ENCODE measurements around the gene CHTF8. TPM values are rescaled to one million over a fixed set of nuclear protein-coding genes. Genes with fewer than 3 reads are reported as not detected.

Gene CHTF8
- total RNA-seq, 3 donors from 2014 or later: 54.1 to 85.8 (median 71.2) TPM

DNA sequence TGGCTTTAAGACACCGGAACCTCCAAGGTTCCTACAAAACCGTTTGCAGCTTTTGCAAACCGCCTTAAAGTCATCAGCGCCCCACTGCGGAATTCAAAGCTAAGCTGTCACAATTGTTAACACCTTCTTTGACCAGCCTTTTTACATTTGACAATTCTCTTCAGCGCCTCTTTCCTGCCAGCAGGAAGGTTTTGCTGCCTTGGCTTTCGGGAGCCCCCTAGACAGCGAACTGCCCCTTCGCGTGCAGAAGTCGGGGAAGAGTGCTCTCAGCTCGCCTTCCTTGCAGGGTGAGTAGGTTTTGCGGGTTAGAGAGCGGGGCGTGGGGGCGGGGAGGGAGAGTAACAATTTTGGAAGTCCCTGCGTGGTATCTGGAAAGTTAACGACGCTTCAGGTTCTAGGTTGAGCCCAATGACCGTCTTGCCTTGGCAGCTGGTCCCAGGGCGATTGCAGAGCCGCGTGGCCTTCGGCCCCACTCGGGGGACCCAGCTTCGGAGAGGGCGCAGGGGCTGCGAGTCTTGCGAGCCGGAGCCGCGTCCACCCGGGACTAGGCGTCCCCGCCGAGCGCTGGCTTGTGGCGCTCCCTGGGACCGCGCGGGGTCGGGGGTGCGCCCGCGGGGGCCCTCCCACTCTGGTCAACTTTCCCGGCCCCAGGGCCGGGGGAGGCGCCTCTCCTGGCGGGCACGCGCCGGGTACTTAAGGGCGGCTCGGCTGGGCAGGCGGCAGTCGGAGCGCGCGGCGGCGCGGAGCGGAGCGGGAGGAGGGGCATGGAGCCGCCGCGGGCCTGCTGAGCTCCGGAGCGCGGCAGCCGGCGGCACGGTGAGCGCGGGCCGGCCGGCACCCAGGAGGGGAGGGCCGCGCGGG, 26.7 kb downstream of the CHTF8 start, which contains the start of gene HAS3:
TSS of gene HAS3 (plus strand) at position 153 of the 861 bp plus-strand sequence. CDS start 3,743 bp downstream, outside the sequence.
- no peaks in the 10 kb centered on the region for H3K36me3 ChIP-seq
- H3K4me3 ChIP-seq: peak within 1 kb of the TSS; percentile 45 to 85 (median 63)
- no peak for DNase-seq (ENCODE audit: low spot score in 2 of 2)
- intact Hi-C loops (cut with DNase I; ENCODE audit: low total_unique reads): no loop called here
- TF ChIP-seq, protein P1, sequence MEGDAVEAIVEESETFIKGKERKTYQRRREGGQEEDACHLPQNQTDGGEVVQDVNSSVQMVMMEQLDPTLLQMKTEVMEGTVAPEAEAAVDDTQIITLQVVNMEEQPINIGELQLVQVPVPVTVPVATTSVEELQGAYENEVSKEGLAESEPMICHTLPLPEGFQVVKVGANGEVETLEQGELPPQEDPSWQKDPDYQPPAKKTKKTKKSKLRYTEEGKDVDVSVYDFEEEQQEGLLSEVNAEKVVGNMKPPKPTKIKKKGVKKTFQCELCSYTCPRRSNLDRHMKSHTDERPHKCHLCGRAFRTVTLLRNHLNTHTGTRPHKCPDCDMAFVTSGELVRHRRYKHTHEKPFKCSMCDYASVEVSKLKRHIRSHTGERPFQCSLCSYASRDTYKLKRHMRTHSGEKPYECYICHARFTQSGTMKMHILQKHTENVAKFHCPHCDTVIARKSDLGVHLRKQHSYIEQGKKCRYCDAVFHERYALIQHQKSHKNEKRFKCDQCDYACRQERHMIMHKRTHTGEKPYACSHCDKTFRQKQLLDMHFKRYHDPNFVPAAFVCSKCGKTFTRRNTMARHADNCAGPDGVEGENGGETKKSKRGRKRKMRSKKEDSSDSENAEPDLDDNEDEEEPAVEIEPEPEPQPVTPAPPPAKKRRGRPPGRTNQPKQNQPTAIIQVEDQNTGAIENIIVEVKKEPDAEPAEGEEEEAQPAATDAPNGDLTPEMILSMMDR (IDR thresholded peaks at IDR 0.05): peak in 1 of 3 donors; percentile 8
- no peak for TF ChIP-seq POLR2AphosphoS5 (IDR thresholded peaks at IDR 0.05)
- peaks cover 4 to 11% of the 10 kb centered on the region in 2 donors for H3K4me1 ChIP-seq
- H3K9me3 ChIP-seq: no peaks in the 10 kb centered on the region
- H3K27ac ChIP-seq: peak within 1 kb of the TSS in 1 of 2 donors; percentile 9
- peaks cover 0 to 3% of the 10 kb centered on the region in 2 donors for H3K27me3 ChIP-seq

DNA sequence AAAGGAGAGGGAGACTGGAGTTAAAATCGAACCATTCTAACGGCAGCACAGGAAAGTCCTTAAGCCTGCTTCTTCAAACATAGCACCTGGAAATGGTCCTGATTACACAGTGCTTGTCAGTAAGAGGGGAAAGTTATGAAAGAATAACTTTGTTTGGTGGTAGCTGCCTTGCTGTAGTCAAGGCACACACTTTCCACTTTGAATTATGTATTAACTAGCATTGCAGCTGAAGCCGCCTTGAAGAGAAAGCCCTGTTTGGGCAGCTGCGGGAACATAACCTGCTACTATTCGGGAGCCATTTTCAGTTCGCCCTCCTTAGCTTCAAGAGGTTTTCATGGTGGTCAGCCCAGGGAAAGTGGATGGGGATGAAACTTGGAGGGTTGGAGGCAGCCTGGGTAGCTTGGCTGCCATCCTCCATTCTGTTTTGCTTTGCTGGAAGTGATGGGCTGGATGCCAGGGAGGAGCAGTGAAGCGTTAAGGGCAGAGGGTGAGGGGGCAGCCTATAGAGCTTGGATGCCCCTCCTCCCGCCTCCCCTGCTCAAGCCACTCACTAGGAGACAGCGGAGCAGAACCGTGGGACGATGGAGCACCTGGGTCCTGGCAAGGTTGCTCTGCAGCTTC, 32.2 kb downstream of the CHTF8 start:
- no peaks in the 10 kb centered on the region for H3K4me1 ChIP-seq
- H3K36me3 ChIP-seq: no peaks in the 10 kb centered on the region
- intact Hi-C loops (cut with DNase I; ENCODE audit: low total_unique reads): no loop called here
- H3K27me3 ChIP-seq: no peaks in the 10 kb centered on the region
- TF ChIP-seq POLR2A (IDR thresholded peaks at IDR 0.05) (no peak), POLR2AphosphoS5 (IDR thresholded peaks at IDR 0.05) (no peak)
- TF ChIP-seq, protein P1 (IDR thresholded peaks at IDR 0.05): no peak
- no peaks in the 10 kb centered on the region for H3K9me3 ChIP-seq
- no peak for DNase-seq (ENCODE audit: low spot score in 2 of 2)
- no peak overlapping the region for H3K4me3 ChIP-seq
- no peak overlapping the region for H3K27ac ChIP-seq

DNA sequence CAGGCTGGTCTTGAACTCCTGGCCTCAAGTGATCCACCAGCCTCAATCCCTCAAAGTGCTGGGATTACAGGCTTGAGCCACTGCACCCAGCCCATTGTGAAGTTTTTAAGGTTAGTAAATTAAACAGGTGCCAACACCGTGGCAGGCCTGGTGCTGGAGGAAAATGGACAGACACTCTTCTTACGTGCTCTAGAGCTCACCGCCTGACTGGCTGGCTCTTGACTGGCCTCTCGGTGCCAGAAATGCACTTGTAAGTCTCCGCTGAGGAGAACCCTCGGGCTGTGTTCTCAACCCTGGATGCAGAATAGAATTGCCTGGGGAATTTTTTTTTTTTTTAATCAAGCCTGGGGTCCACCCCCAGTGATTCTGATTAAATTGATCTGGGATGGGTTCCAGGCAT, 37.2 kb downstream of the CHTF8 start:
- H3K36me3 ChIP-seq: no peaks in the 10 kb centered on the region
- H3K27ac ChIP-seq: no peak overlapping the region
- no peaks in the 10 kb centered on the region for H3K9me3 ChIP-seq
- H3K4me1 ChIP-seq: no peaks in the 10 kb centered on the region
- no peak for TF ChIP-seq POLR2AphosphoS5 (IDR thresholded peaks at IDR 0.05)
- TF ChIP-seq POLR2A (IDR thresholded peaks at IDR 0.05): no peak
- TF ChIP-seq, protein P1 (IDR thresholded peaks at IDR 0.05): no peak
- DNase-seq (ENCODE audit: low spot score in 2 of 2): no peak
- H3K4me3 ChIP-seq: no peak overlapping the region
- intact Hi-C loops (cut with DNase I; ENCODE audit: low total_unique reads): no loop called here
- no peaks in the 10 kb centered on the region for H3K27me3 ChIP-seq

DNA sequence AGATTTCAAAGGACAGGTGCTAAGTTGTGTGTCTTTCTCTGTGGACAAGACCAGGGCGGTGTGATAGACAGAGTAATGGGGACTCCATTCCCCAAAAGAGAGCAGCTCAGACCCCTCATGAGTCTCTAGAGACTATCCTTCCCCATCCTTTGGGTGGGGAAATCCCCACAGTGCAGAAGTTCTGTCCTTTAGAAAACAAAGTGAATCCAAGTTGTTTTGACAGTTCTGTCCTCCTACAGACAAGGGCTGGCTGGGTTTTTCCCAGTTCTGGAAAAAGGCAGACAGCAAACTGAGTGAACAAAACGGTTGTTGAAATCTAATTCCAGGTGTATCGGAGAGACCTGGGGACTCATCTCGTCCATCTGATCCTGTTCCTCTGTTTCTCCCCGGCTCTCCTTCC, 37.9 kb downstream of the CHTF8 start:
- TF ChIP-seq POLR2AphosphoS5 (IDR thresholded peaks at IDR 0.05) (no peak), POLR2A (IDR thresholded peaks at IDR 0.05) (no peak)
- TF ChIP-seq, protein P1 (IDR thresholded peaks at IDR 0.05): no peak
- Histone ChIP-seq H3K36me3 (no peaks in the 10 kb centered on the region), H3K27ac (no peak overlapping the region), H3K9me3 (no peaks in the 10 kb centered on the region), H3K4me3 (no peak overlapping the region), H3K27me3 (no peaks in the 10 kb centered on the region), H3K4me1 (no peaks in the 10 kb centered on the region)
- DNase-seq (ENCODE audit: low spot score in 2 of 2): no peak
- intact Hi-C loops (cut with DNase I; ENCODE audit: low total_unique reads): no loop called here

DNA sequence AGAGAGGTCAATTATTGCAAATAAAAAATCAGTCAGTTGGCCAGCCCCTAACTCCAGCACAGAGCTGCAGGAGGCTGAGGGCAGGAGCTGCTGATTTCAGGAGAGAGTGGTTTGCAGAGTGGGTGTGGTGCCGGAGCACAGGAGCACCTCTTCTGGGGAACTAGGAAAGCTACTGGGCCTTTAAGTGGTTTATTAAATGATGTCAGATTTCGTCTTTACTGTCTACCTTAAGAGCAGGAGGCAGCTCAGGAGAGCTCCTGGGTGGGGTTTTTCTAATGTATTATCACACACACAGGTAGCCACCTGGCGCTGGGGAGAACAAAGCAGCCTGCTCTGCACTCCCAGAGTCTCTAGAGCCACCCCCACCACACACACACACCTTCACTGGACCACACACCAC, 38.4 kb downstream of the CHTF8 start:
- Histone ChIP-seq H3K27ac (no peak overlapping the region), H3K9me3 (no peaks in the 10 kb centered on the region), H3K4me1 (no peaks in the 10 kb centered on the region), H3K36me3 (no peaks in the 10 kb centered on the region), H3K27me3 (no peaks in the 10 kb centered on the region), H3K4me3 (no peak overlapping the region)
- intact Hi-C loops (cut with DNase I; ENCODE audit: low total_unique reads): no loop called here
- TF ChIP-seq, protein P1 (IDR thresholded peaks at IDR 0.05): no peak
- no peak for TF ChIP-seq POLR2A (IDR thresholded peaks at IDR 0.05)
- TF ChIP-seq POLR2AphosphoS5 (IDR thresholded peaks at IDR 0.05): no peak
- DNase-seq (ENCODE audit: low spot score in 2 of 2): no peak

All from breast epithelium (tissue), 4 donors.